Common myeloid progenitor, CD34-positive (primary cell): Measurements from ENCODE around the gene ALG8. TPM values are rescaled to one million over a fixed set of nuclear protein-coding genes. Genes with fewer than 3 reads are reported as not detected.
A peak's percentile ranks its signal among the peaks of the same experiment; 100 is the strongest.

Source experiments
- CTCF ChIA-PET: fragments of 350-600 bp; sonication (Branson Sonifier 250); formaldehyde crosslinking; loops from one replicate; lab custom pipeline; 2021; ENCODE audit warnings: antibody characterized with exemption; lab: Charles Lee
- POLR2A ChIA-PET: fragments of 350-600 bp; sonication (Branson Sonifier 250); formaldehyde crosslinking; loops from one replicate; lab custom pipeline; 2021; ENCODE audit warnings: antibody characterized with exemption; lab: Charles Lee
- DNase-seq, 3 donors: peaks; one replicate each; pipeline versions ENCODE4 v3.0.0 to v3.0.0-alpha.2; 2013
- H3K27ac ChIP-seq, 2 experiments: 1 replicate in 1 of 2; 2 replicates in 1 of 2; pipeline ENCODE4 v1.7.0; 2013; ENCODE audit warnings: inconsistent platforms in 2 of 2, low read length in 2 of 2, mild to moderate bottlenecking in 2 of 2, low read depth in 1 of 2, moderate library complexity in 1 of 2; ENCODE audit not compliant: severe bottlenecking in 2 of 2, insufficient read depth in 1 of 2, poor library complexity in 1 of 2
- H3K27me3 ChIP-seq, 5 experiments: replicated peaks in 2 of 5; 1 replicate in 3 of 5; 2 replicates in 2 of 5; pipeline versions ENCODE4 v1.6.1 to v1.7.0; 2013; ENCODE audit warnings: low read length in 4 of 5, mild to moderate bottlenecking in 2 of 5, moderate library complexity in 2 of 5, inconsistent platforms in 1 of 5; ENCODE audit not compliant: insufficient read depth in 5 of 5, control insufficient read depth in 4 of 5
- H3K36me3 ChIP-seq, 4 experiments: 1 replicate in 2 of 4; 2 replicates in 2 of 4; pipeline versions ENCODE4 v1.6.1 to v1.7.0; 2013; ENCODE audit warnings: low read length in 3 of 4, control low read depth in 1 of 4, mild to moderate bottlenecking in 1 of 4; ENCODE audit not compliant: control insufficient read depth in 4 of 4, insufficient read depth in 4 of 4
- H3K4me1 ChIP-seq, 4 experiments: 1 replicate in 3 of 4; 2 replicates in 1 of 4; pipeline versions ENCODE4 v1.6.1 to v1.7.1; 2013; ENCODE audit warnings: low read length in 3 of 4, mild to moderate bottlenecking in 3 of 4, control low read depth in 1 of 4, inconsistent platforms in 1 of 4, moderate library complexity in 1 of 4; ENCODE audit not compliant: control insufficient read depth in 4 of 4, insufficient read depth in 4 of 4; ENCODE audit errors: control extremely low read depth in 1 of 4
- H3K4me3 ChIP-seq, 7 experiments: 1 replicate in 4 of 7; 2 replicates in 3 of 7; pipeline versions ENCODE4 v1.5.1 to v1.7.0; 2013; ENCODE audit warnings: mild to moderate bottlenecking in 7 of 7, low read length in 6 of 7, moderate library complexity in 6 of 7, inconsistent platforms in 2 of 7, low read depth in 2 of 7, control low read depth in 1 of 7; ENCODE audit not compliant: insufficient read depth in 4 of 7, control insufficient read depth in 1 of 7; ENCODE audit errors: extremely low read depth in 1 of 7
- H3K9me3 ChIP-seq, 5 experiments: 1 replicate in 4 of 5; 2 replicates in 1 of 5; pipeline versions ENCODE4 v1.6.1 to v1.7.1; 2013; ENCODE audit warnings: low read length in 4 of 5, mild to moderate bottlenecking in 2 of 5, inconsistent platforms in 1 of 5, low read depth in 1 of 5, moderate library complexity in 1 of 5; ENCODE audit not compliant: control insufficient read depth in 4 of 5, insufficient read depth in 2 of 5; ENCODE audit errors: control extremely low read depth in 1 of 5
- WGBS: methylation state at CpG from one replicate; pipeline ENCODE4 v1.1.5; 2013; ENCODE audit not compliant: insufficient coverage; 5-methylcytosine and 5-hydroxymethylcytosine counted together
- polyA plus RNA-seq: library from polyadenylated mRNA; unstranded; fragments of 120-200 nt; gene quantifications from one replicate; pipeline ENCODE4 v1.2.1, GENCODE V29; 2013

The ALG8 gene
- 36.8 TPM for polyA plus RNA-seq

DNA sequence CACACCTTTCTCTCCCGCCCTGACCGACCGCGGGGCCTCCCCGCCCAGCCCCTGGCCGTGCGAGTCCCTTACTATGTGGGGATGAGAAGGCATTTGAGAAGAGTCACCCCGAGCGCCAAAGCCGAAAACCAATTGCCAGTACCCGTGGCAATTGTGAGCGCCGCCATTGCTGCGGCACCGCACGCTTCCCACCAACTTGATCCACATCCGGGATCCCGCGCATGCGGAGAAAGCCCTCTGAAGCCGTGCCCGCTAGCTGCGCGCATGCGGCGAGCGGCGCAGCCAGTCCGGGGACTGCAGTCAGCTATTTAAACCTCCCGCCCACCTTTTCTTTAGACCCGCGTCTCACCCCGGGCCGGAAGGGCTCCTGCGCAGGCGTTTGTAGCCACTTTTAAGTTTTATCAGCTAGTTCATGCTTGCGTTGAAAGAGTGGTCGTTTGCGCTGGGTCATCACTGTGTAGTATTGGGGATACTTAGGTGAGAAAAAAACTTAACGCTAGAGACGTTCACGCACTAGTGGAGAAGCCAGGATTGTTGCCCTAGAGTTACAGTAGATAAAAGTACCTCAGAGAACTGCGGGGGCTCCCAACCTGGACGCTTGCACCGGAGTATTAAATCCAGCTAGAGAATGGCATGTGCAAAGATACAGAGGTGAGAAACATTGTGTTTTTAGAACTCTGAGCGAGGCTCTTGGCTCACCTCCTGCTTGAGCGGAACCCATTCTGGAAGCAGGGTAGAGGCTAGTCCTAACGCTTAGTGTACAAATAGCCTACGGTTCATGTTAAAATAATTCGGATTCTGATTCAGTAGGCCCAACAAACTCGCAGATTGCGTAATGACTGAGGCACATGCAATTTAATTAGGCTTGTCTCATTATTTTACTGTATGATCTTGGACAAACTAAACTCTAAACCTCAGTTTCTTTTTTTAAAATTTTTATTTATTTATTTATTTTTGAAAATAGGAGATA, at the start of gene ALG8:
Gene ALG8 (minus strand): TSS at position 205 of the 970 bp plus-strand sequence. CDS start 38 bp downstream, at position 167.
- no peaks in the 10 kb centered on the region for H3K27me3 ChIP-seq
- H3K36me3 ChIP-seq: peaks cover 0 to 8% (median 5%) of the 10 kb centered on the region in 4 experiments
- POLR2A ChIA-PET: interaction anchor here (0.7 to 1.2 kb wide), 2 partner anchors 49 to 111 kb away, joined by 3 read pairs; no protein-coding TSS in a partner anchor
- H3K4me3 ChIP-seq: peak within 1 kb of the TSS; percentile 67 to 97 (median 91)
- peak within 1 kb of the TSS; percentile 50 to 85 for H3K27ac ChIP-seq
- no peaks in the 10 kb centered on the region for H3K9me3 ChIP-seq
- 3% methylated on average over 44 of the region's 52 CpGs for WGBS
- DNase-seq: peak; percentile 94 to 97 (median 97)
- CTCF ChIA-PET: interaction anchor here (1.3 to 1.8 kb wide), 3 partner anchors 9 to 93 kb away, joined by 3 to 6 read pairs (median 5); no protein-coding TSS in a partner anchor
- peaks cover 12 to 32% (median 23%) of the 10 kb centered on the region in 4 experiments for H3K4me1 ChIP-seq

DNA sequence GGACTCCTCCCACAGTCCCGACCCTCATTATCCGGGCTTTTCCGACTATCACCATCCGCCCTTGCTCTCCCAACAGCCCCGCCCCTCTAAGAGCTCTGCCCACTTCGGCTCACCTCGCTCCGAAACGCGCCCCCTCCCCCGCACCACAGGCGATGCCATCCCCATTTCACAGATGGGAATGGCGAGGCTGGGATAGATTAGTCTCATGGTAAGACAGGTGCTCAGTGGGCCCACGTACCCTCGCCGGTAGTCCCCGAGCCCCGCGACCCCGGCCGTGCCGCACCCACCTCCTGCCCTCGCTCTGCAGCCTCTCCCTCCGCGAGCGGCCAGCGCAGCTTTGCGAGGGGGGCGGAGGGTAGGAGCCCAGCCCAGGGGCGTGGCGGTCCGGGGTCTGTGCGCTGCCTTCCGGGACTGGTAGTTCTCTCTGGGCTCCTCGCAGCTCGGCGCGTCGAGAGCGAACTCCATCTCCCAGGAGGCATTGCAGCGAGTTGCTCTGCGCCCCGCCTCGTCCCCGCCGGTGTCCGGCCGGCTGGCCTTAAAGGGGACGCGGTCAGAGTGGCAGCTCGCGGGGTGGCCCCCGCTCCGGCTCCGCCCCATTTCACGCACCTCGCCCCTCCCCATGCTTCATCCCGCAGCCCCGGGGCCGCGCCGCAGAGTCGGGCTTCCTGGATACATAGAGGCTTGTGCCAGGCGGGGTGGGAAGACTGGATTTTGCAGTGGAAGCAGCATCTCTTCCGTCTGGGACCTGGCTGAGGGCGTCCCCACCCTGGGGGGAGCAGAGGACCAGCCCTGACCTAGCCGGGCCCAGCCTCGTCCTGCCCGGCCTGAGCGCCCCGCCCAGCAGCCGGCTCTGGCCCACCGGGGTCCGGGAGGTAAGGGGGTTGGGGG, 49.1 kb upstream of the ALG8 start, which contains the start of the genes KCTD21 and USP35:
Gene KCTD21 (minus strand): TSS at position 341 of the 888 bp plus-strand sequence. CDS start 14,072 bp downstream, outside the sequence.
Gene USP35 (plus strand): TSS at position 634 of the 888 bp plus-strand sequence. CDS start 7,327 bp downstream, outside the sequence.
- ChIA-PET POLR2A (interaction anchor here (0.7 kb wide), 1 partner anchor 32 kb away, joined by 7 read pairs; no protein-coding TSS in a partner anchor), CTCF (interaction anchor here (1.4 to 1.7 kb wide), 3 partner anchors 37 to 376 kb away, joined by 3 to 4 read pairs (median 3); no protein-coding TSS in a partner anchor)
- peak within 1 kb of the TSS; percentile 67 to 94 (median 83) for H3K4me3 ChIP-seq
- no peaks in the 10 kb centered on the region for H3K9me3 ChIP-seq
- peak within 1 kb of the TSS in 1 of 2 experiments; percentile 54 for H3K27ac ChIP-seq
- peaks cover 0 to 47% (median 19%) of the 10 kb centered on the region in 4 experiments for H3K4me1 ChIP-seq
- 0% methylated on average over 42 of the region's 74 CpGs for WGBS
- peak; percentile 92 to 96 (median 96) for DNase-seq
- no peaks in the 10 kb centered on the region for H3K27me3 ChIP-seq
- H3K36me3 ChIP-seq: no peaks in the 10 kb centered on the region

DNA sequence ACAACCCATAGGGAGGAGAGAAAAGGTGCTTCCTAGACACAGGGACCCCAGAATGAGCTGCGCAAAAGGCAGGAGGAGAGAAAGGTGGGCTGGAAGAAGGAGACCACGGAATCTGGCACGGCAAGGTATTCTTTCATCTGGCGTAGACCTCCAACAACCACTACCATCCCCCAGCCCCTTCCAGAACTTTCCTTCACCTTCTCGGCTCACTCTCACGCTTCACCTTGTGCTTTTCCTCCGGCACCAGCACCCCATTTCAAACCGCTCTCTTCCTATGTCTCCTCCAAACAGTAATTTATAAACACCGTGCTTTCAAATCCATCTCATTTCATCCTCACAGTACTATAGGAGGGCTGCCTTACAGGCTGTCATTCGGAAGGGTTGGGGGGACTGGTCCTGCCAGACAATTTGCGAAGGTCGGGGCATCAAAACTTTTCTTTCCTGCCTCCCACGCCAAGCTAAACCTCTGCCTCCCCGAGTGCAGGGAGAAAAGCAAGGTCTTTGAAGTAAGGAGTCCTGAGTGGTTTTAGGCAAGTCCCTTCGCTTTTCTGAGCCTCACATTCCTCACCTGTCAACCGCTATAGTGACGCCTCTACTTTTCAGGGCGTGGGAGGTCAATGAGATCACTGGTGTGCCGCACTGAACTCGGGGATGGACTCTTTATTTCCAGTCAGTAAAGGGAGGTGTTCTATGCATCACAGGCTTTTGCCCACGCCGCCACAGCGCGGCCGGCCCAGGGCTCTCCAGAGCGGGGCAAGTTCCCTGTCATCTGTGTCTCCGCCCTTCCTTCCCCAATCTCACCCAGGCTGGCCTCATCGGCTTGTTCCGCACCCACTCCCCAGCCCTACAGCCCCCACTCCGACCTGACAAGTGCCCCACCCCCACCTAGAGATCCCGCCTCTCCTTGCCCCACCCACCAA, 48.2 kb upstream of the ALG8 start:
- Histone ChIP-seq H3K27me3 (no peaks in the 10 kb centered on the region), H3K4me1 (peaks cover 0 to 38% (median 18%) of the 10 kb centered on the region in 4 experiments), H3K9me3 (no peaks in the 10 kb centered on the region), H3K27ac (peak overlapping the region in 1 of 2 experiments; percentile 54), H3K36me3 (no peaks in the 10 kb centered on the region), H3K4me3 (peak overlapping the region; percentile 67 to 94 (median 83))
- 27% methylated on average over 20 of the region's 31 CpGs for WGBS
- ChIA-PET POLR2A (interaction anchor here (0.7 kb wide), 1 partner anchor 33 kb away, joined by 7 read pairs; no protein-coding TSS in a partner anchor), CTCF (interaction anchor here (1.5 kb wide), 1 partner anchor 377 kb away, joined by 4 read pairs; no protein-coding TSS in a partner anchor)
- peak; percentile 88 to 96 (median 94) for DNase-seq

- H3K36me3 ChIP-seq: no peaks in the 10 kb centered on the region
These were observed 41.8 kb upstream of the ALG8 start for GRCh38 chr11:78181185-78181584.

DNA sequence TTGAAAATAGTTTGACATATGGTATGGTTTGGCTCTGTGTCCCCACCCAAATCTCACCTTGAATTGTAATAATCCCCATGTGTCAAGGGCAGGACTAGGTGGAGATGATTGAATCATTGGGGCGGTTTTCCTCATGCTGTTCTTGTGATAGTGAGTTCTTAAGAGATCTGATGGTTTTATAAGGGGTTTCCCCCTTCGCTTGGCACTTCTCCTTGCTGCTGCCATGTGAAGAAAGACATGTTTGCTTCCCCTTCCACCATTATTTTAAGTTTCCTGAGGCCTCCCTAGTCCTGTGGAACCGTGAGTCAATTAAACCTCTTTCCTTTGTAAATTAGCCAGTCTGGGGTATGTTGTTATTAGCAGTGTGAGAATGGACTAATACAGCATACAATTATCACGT, 41.3 kb upstream of the ALG8 start:
- H3K9me3 ChIP-seq: no peaks in the 10 kb centered on the region
- CTCF ChIA-PET: no interaction called here
- WGBS: no CpG with 5 or more reads among the region's 4 CpGs
- POLR2A ChIA-PET: no interaction called here
- no peak overlapping the region for H3K4me3 ChIP-seq
- no peaks in the 10 kb centered on the region for H3K36me3 ChIP-seq
- no peaks in the 10 kb centered on the region for H3K4me1 ChIP-seq
- no peak overlapping the region for H3K27ac ChIP-seq
- DNase-seq: no peak
- H3K27me3 ChIP-seq: no peaks in the 10 kb centered on the region

More at GRCh38 chr11:78181185-78181584, 41.8 kb upstream of the ALG8 start:
- POLR2A ChIA-PET: no interaction called here
- DNase-seq: no peak
- H3K27ac ChIP-seq: no peak overlapping the region
- 100% methylated on average over 1 of the region's 2 CpGs for WGBS
- H3K4me3 ChIP-seq: no peak overlapping the region
- no peaks in the 10 kb centered on the region for H3K27me3 ChIP-seq
- no peaks in the 10 kb centered on the region for H3K9me3 ChIP-seq
- H3K4me1 ChIP-seq: no peaks in the 10 kb centered on the region
- CTCF ChIA-PET: no interaction called here
